ENCODE results near the gene POLR2C. TPM values are rescaled to one million over a fixed set of nuclear protein-coding genes. Genes with fewer than 3 reads are reported as not detected.
A peak's percentile ranks its signal among the peaks of the same experiment; 100 is the strongest.

Gene POLR2C
- total and polyA plus RNA-seq, 2 of the 13 experiments (the other 11 are each of a cell fraction or from before 2014, with no cell fraction given), result 104 to 216 TPM

DNA sequence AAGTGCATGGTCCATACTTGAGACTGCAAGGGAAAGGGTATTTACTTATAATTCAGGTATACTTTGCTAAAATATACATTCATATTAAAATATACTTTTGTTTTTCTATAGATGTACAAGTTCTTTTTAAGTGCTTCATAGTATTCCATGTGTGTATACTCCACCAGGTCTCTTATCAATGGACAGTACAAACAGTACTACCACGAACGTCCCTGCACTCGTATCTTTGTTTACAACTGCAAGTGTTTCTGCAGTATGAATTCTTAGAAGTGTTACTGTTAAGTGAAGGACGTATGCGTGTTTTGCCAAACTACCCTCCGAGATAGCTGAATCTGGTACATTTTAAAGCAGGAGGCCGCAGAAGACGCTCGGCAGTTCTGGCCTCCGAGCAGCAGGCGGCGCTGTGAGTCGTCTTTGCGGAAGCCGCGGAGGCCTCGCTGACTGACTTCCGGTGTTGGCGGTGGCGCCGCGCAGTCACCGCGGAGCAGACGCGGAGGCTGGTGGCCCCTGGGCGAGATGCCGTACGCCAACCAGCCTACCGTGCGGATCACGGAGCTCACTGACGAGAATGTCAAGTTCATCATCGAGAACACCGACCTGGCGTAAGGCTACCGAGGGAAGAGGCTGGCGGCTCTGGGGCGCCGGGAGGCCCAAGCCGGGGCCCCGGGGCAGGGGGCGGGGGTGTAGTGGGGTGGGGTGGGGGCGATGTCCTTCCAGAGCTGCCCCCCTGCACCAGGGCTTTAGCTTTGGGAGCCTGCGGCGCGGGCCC, at the start of gene POLR2C (continued):
- TF ChIP-seq, protein P1, sequence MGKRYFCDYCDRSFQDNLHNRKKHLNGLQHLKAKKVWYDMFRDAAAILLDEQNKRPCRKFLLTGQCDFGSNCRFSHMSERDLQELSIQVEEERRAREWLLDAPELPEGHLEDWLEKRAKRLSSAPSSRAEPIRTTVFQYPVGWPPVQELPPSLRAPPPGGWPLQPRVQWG (CRISPR knock-in tag; IDR thresholded peaks at IDR 0.05; ENCODE audit: borderline replicate concordance, low read depth), result no peak
- TF ChIP-seq RORA (CRISPR knock-in tag; IDR thresholded peaks at IDR 0.05) (no peak), ZBTB8A (CRISPR knock-in tag; IDR thresholded peaks at IDR 0.05; ENCODE audit: borderline replicate concordance, low read depth) (no peak), ZNF263 (CRISPR knock-in tag; IDR thresholded peaks at IDR 0.05) (peak; percentile 63), ZNF17 (CRISPR knock-in tag; IDR thresholded peaks at IDR 0.05) (no peak), DRAP1 (CRISPR knock-in tag; IDR thresholded peaks at IDR 0.05) (peak; percentile 87), SMARCC2 (IDR thresholded peaks at IDR 0.05) (no peak), MLXIP (CRISPR knock-in tag; IDR thresholded peaks at IDR 0.05; ENCODE audit: borderline replicate concordance) (no peak), ZNF709 (CRISPR knock-in tag; IDR thresholded peaks at IDR 0.05) (peak; percentile 64; the same call in 1 of the 2 replicates), ZKSCAN1 (IDR thresholded peaks at IDR 0.05; ENCODE audit: low read length) (peak; percentile 48; the same call in 1 of the 2 replicates), HMGA1 (CRISPR knock-in tag; conservative IDR thresholded peaks at IDR 0.05) (no peak), EEA1 (CRISPR knock-in tag; IDR thresholded peaks at IDR 0.05; ENCODE audit: borderline replicate concordance) (peak; percentile 93; the same call in 1 of the 2 replicates), ATF7-NPFF (CRISPR knock-in tag; IDR thresholded peaks at IDR 0.05; ENCODE audit: low read depth) (peak; percentile 84), THAP11 (CRISPR knock-in tag; IDR thresholded peaks at IDR 0.05) (peak; percentile 96), HMGXB3 (CRISPR knock-in tag; IDR thresholded peaks at IDR 0.05; ENCODE audit: borderline replicate concordance) (peak; percentile 75; the same call in 1 of the 2 replicates), ZNF768 (CRISPR knock-in tag; IDR thresholded peaks at IDR 0.05) (peak; percentile 86; the same call in 1 of the 2 replicates), ZMYM3 (CRISPR knock-in tag; IDR thresholded peaks at IDR 0.05) (peak; percentile 81), ARID2 (CRISPR knock-in tag; IDR thresholded peaks at IDR 0.05; ENCODE audit: borderline replicate concordance) (no peak)
- TF ChIP-seq, protein P2, sequence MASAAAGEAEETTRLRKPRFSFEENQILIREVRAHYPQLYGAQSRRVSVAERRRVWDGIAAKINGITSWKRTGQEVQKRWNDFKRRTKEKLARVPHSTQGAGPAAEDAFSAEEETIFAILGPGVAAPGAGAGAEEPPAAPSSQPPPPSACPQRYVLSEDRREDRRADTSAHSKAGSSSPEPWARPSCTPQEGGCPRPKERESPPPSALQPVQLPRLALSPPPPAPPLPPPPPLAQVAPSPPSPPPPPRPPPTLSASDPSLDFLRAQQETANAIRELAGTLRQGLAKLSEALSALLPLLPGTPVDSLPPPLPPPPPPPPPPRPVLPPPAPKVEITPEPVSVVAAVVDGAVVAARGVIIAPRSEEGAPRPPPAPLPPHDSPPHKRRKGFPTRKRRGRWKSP (CRISPR knock-in tag; IDR thresholded peaks at IDR 0.05), result peak; percentile 80
